ENCODE results near the gene CNNM4.

GRCh38 chr2:96763511-96764252 lies 3.0 kb downstream of the CNNM4 start:
- TF ChIP-seq ZNF565 (CRISPR knock-in tag; conservative IDR thresholded peaks at IDR 0.05; ENCODE audit: low read depth) (no peak), CSDC2 (CRISPR knock-in tag; IDR thresholded peaks at IDR 0.05) (no peak), RARB (CRISPR knock-in tag; IDR thresholded peaks at IDR 0.05) (no peak), ZFP3 (CRISPR knock-in tag; IDR thresholded peaks at IDR 0.05) (no peak), BACH2 (CRISPR knock-in tag; IDR thresholded peaks at IDR 0.05; ENCODE audit: borderline replicate concordance) (no peak), GLIS3 (CRISPR knock-in tag; IDR thresholded peaks at IDR 0.05) (no peak), ARNTL (CRISPR knock-in tag; IDR thresholded peaks at IDR 0.05; ENCODE audit: borderline replicate concordance, low read depth) (no peak)
- TF ChIP-seq, protein P1, sequence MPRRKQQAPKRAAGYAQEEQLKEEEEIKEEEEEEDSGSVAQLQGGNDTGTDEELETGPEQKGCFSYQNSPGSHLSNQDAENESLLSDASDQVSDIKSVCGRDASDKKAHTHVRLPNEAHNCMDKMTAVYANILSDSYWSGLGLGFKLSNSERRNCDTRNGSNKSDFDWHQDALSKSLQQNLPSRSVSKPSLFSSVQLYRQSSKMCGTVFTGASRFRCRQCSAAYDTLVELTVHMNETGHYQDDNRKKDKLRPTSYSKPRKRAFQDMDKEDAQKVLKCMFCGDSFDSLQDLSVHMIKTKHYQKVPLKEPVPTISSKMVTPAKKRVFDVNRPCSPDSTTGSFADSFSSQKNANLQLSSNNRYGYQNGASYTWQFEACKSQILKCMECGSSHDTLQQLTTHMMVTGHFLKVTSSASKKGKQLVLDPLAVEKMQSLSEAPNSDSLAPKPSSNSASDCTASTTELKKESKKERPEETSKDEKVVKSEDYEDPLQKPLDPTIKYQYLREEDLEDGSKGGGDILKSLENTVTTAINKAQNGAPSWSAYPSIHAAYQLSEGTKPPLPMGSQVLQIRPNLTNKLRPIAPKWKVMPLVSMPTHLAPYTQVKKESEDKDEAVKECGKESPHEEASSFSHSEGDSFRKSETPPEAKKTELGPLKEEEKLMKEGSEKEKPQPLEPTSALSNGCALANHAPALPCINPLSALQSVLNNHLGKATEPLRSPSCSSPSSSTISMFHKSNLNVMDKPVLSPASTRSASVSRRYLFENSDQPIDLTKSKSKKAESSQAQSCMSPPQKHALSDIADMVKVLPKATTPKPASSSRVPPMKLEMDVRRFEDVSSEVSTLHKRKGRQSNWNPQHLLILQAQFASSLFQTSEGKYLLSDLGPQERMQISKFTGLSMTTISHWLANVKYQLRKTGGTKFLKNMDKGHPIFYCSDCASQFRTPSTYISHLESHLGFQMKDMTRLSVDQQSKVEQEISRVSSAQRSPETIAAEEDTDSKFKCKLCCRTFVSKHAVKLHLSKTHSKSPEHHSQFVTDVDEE (CRISPR knock-in tag; IDR thresholded peaks at IDR 0.05) = no peak

Measured in SK-N-SH treated with all-trans-retinoic acid at 6 μM for 48 hours (cell line).